ENCODE measurements around the gene ASB15. TPM values are rescaled to one million over a fixed set of nuclear protein-coding genes. Genes with fewer than 3 reads are reported as not detected.

Gene ASB15
- polyA plus RNA-seq, 2 of the 4 experiments (the other 2 are of a cell fraction), result not detected

DNA sequence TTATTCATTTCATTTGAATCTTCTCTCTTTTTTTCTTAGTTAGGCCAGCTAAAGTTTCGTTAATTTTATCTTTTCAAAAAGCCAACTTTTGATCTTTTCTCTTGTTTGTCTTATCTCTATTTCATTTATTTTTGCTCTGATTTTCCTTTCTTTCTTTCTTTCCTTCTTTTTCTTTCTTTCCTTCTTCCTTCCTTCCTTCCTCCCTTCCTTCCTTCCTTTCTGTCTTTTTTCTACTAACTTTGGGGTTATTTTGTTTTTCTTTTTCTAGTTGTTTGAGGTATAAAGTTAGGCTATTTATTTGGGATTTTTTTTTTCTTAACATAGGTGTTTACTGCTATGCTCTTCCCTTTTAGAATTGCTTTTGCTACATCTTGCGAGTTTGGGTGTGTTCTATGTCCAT lies 13.2 kb upstream of the ASB15 start:
- FAIRE-seq (no peak), ATAC-seq (no peak), DNase-seq (ENCODE audit: low read depth in 1 of 2, low spot score in 1 of 2) (no peak)
- TF ChIP-seq ZC3H11A (IDR thresholded peaks at IDR 0.05) (no peak), KDM5A (IDR thresholded peaks at IDR 0.05) (no peak), GATA3 (IDR thresholded peaks at IDR 0.05; ENCODE audit: borderline replicate concordance) (no peak), CHD2 (IDR thresholded peaks at IDR 0.05; ENCODE audit: low read length, partially characterized antibody) (no peak), SREBF2 (IDR thresholded peaks at IDR 0.05) (no peak), PHF8 (IDR thresholded peaks at IDR 0.05; ENCODE audit: borderline replicate concordance, low read depth) (no peak), ELK1 (IDR thresholded peaks at IDR 0.05; ENCODE audit: low read depth, low read length) (no peak), HDAC2 (IDR thresholded peaks at IDR 0.05) (no peak), RNF2 (IDR thresholded peaks at IDR 0.05; ENCODE audit: borderline replicate concordance, low read depth) (no peak), FOXS1 (CRISPR knock-in tag; IDR thresholded peaks at IDR 0.05) (no peak), TP53 (CRISPR knock-in tag; IDR thresholded peaks at IDR 0.05) (no peak), FOSB (CRISPR knock-in tag; IDR thresholded peaks at IDR 0.05) (no peak), USF2 (IDR thresholded peaks at IDR 0.05) (no peak), BHLHE40 (IDR thresholded peaks at IDR 0.05; ENCODE audit: low read depth, low read length) (no peak), HES2 (IDR thresholded peaks at IDR 0.05) (no peak), EHF (CRISPR knock-in tag; IDR thresholded peaks at IDR 0.05) (no peak)
- TF ChIP-seq, protein P1, sequence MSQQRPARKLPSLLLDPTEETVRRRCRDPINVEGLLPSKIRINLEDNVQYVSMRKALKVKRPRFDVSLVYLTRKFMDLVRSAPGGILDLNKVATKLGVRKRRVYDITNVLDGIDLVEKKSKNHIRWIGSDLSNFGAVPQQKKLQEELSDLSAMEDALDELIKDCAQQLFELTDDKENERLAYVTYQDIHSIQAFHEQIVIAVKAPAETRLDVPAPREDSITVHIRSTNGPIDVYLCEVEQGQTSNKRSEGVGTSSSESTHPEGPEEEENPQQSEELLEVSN (IDR thresholded peaks at IDR 0.05; ENCODE audit: borderline replicate concordance, low read depth), result no peak
- ChIA-PET CTCF (no interaction called here), POLR2A (no interaction called here)
- Histone ChIP-seq H3K4me1 (no peaks in the 10 kb centered on the region), H3K27ac (no peak overlapping the region), H3K9me3 (no peaks in the 10 kb centered on the region), H3K4me3 (no peak overlapping the region), H3K4me2 (no peak overlapping the region)
- 16% methylated on average over 2 of the region's 2 CpGs for WGBS (ENCODE audit: missing lambda C conversion rate)

GRCh38 chr7:123594813-123595241 lies 6.8 kb upstream of the ASB15 start:
- TF ChIP-seq FOXS1 (CRISPR knock-in tag; IDR thresholded peaks at IDR 0.05) (no peak), FOSL2 (IDR thresholded peaks at IDR 0.05) (no peak), FOSL2 (CRISPR knock-in tag; IDR thresholded peaks at IDR 0.05) (no peak), CBX2 (IDR thresholded peaks at IDR 0.05; ENCODE audit: borderline replicate concordance, low read depth) (no peak), CHD2 (IDR thresholded peaks at IDR 0.05; ENCODE audit: low read length, partially characterized antibody) (no peak)
- 53% methylated on average over 9 of the region's 10 CpGs for WGBS (ENCODE audit: missing lambda C conversion rate)
- DNase-seq (ENCODE audit: low read depth in 1 of 2, low spot score in 1 of 2) (no peak), FAIRE-seq (no peak), ATAC-seq (no peak)
- Histone ChIP-seq H3K4me2 (no peak overlapping the region), H3K9me3 (no peaks in the 10 kb centered on the region), H3K27ac (no peak overlapping the region), H3K4me3 (no peak overlapping the region), H3K4me1 (no peaks in the 10 kb centered on the region)
- ChIA-PET POLR2A (no interaction called here), CTCF (no interaction called here)

DNA sequence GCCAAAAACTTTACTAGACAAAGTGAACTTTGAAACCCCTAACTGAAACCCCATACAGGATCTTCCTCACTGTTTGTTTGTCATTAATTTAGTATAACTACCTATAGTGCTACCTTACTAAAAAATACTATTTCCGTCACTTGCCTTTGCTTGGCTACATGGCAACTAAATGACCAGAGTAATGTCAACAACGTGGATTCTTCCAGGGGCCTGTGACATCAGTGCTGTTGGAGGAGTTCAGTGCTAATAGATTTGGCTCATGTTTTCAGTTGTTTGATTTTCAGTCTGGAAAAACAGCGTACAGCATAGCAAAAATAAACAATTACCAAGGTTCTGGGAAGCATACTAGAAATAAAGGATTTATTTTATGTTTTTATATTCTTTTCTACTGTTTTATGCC lies 3.0 kb upstream of the ASB15 start:
- no peak for DNase-seq (ENCODE audit: low read depth in 1 of 2, low spot score in 1 of 2)
- FAIRE-seq, result no peak
- Histone ChIP-seq H3K27ac (no peak overlapping the region), H3K9me3 (no peaks in the 10 kb centered on the region), H3K4me2 (no peak overlapping the region), H3K4me1 (no peaks in the 10 kb centered on the region), H3K4me3 (no peak overlapping the region)
- TF ChIP-seq NPAS2 (CRISPR knock-in tag; IDR thresholded peaks at IDR 0.05; ENCODE audit: borderline replicate concordance) (no peak), NR3C1 (IDR thresholded peaks at IDR 0.05) (no peak), ELK1 (IDR thresholded peaks at IDR 0.05; ENCODE audit: low read depth, low read length) (no peak), CHD4 (IDR thresholded peaks at IDR 0.05; ENCODE audit: borderline replicate concordance) (no peak), SREBF2 (IDR thresholded peaks at IDR 0.05) (no peak), MAFK (IDR thresholded peaks at IDR 0.05; ENCODE audit: partially characterized antibody) (no peak), CBX8 (IDR thresholded peaks at IDR 0.05) (no peak), ZFP36 (IDR thresholded peaks at IDR 0.05; ENCODE audit: borderline replicate concordance, partially characterized antibody) (no peak), MYC (IDR thresholded peaks at IDR 0.05; ENCODE audit: borderline replicate concordance, low read length) (no peak), RNF2 (IDR thresholded peaks at IDR 0.05; ENCODE audit: borderline replicate concordance, low read depth) (no peak)
- TF ChIP-seq, protein P2, sequence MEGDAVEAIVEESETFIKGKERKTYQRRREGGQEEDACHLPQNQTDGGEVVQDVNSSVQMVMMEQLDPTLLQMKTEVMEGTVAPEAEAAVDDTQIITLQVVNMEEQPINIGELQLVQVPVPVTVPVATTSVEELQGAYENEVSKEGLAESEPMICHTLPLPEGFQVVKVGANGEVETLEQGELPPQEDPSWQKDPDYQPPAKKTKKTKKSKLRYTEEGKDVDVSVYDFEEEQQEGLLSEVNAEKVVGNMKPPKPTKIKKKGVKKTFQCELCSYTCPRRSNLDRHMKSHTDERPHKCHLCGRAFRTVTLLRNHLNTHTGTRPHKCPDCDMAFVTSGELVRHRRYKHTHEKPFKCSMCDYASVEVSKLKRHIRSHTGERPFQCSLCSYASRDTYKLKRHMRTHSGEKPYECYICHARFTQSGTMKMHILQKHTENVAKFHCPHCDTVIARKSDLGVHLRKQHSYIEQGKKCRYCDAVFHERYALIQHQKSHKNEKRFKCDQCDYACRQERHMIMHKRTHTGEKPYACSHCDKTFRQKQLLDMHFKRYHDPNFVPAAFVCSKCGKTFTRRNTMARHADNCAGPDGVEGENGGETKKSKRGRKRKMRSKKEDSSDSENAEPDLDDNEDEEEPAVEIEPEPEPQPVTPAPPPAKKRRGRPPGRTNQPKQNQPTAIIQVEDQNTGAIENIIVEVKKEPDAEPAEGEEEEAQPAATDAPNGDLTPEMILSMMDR (IDR thresholded peaks at IDR 0.05), result no peak
- ChIA-PET POLR2A (no interaction called here), CTCF (interaction anchor here (0.9 kb wide), 1 partner anchor 199 kb away, joined by 3 read pairs; no protein-coding TSS in a partner anchor)
- WGBS (ENCODE audit: missing lambda C conversion rate), result 36% methylated on average over 3 of the region's 3 CpGs
- no peak for ATAC-seq

Measured in A549 (cell line).